Neural progenitor cell (in vitro differentiated cells): ENCODE results near the gene PANK3. TPM values are rescaled to one million over a fixed set of nuclear protein-coding genes. Genes with fewer than 3 reads are reported as not detected.

ENCODE experiments used
- DNase-seq: peaks from one replicate; pipeline ENCODE4 v3.0.0-alpha.2; 2016; ENCODE audit warnings: low spot score
- H2AFZ ChIP-seq: fragments of 200-600 bp; sonication (generic); replicated peaks from 2 replicates; pipeline ENCODE4 v1.6.1; 2016; ENCODE audit warnings: antibody characterized with exemption
- H3F3A ChIP-seq: fragments of 200-600 bp; sonication (generic); 2 replicates; pipeline ENCODE4 v1.6.1; 2016; ENCODE audit warnings: antibody characterized with exemption, low read depth
- H3K27ac ChIP-seq: fragments of 200-600 bp; sonication (generic); 2 replicates; pipeline ENCODE4 v1.5.1; 2016; ENCODE audit warnings: mild to moderate bottlenecking
- H3K27me3 ChIP-seq: fragments of 200-600 bp; sonication (generic); 2 replicates; pipeline ENCODE4 v1.6.1; 2016; ENCODE audit warnings: mild to moderate bottlenecking, moderate library complexity
- H3K36me3 ChIP-seq: fragments of 200-600 bp; sonication (generic); 2 replicates; pipeline ENCODE4 v1.5.1; 2016
- H3K4me1 ChIP-seq: fragments of 200-600 bp; sonication (generic); 2 replicates; pipeline ENCODE4 v1.6.1; 2016; ENCODE audit warnings: mixed run types
- H3K4me2 ChIP-seq: fragments of 200-600 bp; sonication (generic); 2 replicates; pipeline ENCODE4 v1.6.1; 2016
- H3K4me3 ChIP-seq: fragments of 200-600 bp; sonication (generic); 2 replicates; pipeline ENCODE4 v1.5.1; 2016
- H3K79me2 ChIP-seq: fragments of 200-600 bp; sonication (generic); 2 replicates; pipeline ENCODE4 v1.6.1; 2016; ENCODE audit warnings: low read depth
- H3K9ac ChIP-seq: fragments of 200-600 bp; sonication (generic); 2 replicates; pipeline ENCODE4 v1.6.1; 2016
- H3K9me3 ChIP-seq: fragments of 200-600 bp; sonication (generic); 2 replicates; pipeline ENCODE4 v1.5.1; 2016; ENCODE audit warnings: low read depth
- H4K20me1 ChIP-seq: fragments of 200-600 bp; sonication (generic); 2 replicates; pipeline ENCODE4 v1.6.1; 2016; ENCODE audit warnings: low read depth
- H3K27ac Mint-ChIP-seq: 3 replicates; pipeline ENCODE4 v1.8.0; 2021; ENCODE audit warnings: mixed read lengths
- H3K27me3 Mint-ChIP-seq: 2 replicates; pipeline ENCODE4 v1.8.0; 2022; ENCODE audit warnings: low read depth, mild to moderate bottlenecking, inconsistent platforms, moderate library complexity, mixed read lengths; ENCODE audit not compliant: insufficient read depth
- H3K36me3 Mint-ChIP-seq: 3 replicates; pipeline ENCODE4 v1.8.0; 2021; ENCODE audit warnings: mixed read lengths
- H3K4me1 Mint-ChIP-seq: 3 replicates; pipeline ENCODE4 v1.8.0; 2021; ENCODE audit warnings: mixed read lengths
- H3K4me3 Mint-ChIP-seq: 3 replicates; pipeline ENCODE4 v1.8.0; 2021; ENCODE audit warnings: mild to moderate bottlenecking, moderate library complexity, mixed read lengths
- H3K9me3 Mint-ChIP-seq: 3 replicates; pipeline ENCODE4 v1.8.0; 2020; ENCODE audit warnings: mixed read lengths
- EZH2 ChIP-seq: fragments of 200-600 bp; sonication (generic); IDR thresholded peaks from 2 replicates; pipeline ENCODE4 v1.6.1; 2017; ENCODE audit warnings: antibody characterized with exemption, mild to moderate bottlenecking, moderate library complexity
- EZH2phosphoT487 ChIP-seq: fragments of 200-600 bp; sonication (generic); IDR thresholded peaks from 2 replicates; pipeline ENCODE4 v1.6.1; 2017; ENCODE audit warnings: antibody characterized with exemption
- total RNA-seq: library from RNA; depleted of rRNA; stranded (reverse); fragments of >200 nt; gene quantifications from 2 replicates; pipeline ENCODE4 v1.2.3, GENCODE V29; 2015; ENCODE audit warnings: low replicate concordance
- TF ChIP-seq, protein P1 (sequence below): fragments of 200-600 bp; sonication (generic); IDR thresholded peaks from 2 replicates; pipeline ENCODE4 v1.5.1; 2017; ENCODE audit warnings: antibody characterized with exemption, mild to moderate bottlenecking

The PANK3 gene
- total RNA-seq, 1 donor from 2014 or later, result 117 TPM

DNA sequence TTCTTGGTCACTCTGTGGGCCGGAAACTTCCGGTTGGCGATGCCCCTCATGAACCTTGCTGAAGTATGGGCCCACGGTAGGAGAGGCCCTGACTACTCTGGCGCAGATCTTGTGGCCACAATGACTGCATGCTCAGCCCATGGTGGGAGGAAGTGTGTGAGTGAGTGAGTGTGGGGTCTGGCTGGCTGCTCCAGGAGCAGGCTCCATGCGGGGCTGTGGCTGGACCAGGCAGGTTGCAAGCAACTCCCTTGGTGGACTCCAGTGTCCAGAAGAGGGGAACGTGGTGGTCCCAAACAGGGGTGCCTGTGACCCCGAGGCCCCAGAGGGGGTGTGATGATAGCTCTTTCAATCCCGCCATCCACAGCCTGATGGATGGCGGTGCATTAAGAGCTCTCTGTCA, 35.5 kb upstream of the PANK3 start:
- DNase-seq, result no peak
- H3K9me3 ChIP-seq, result no peaks in the 10 kb centered on the region
- H3K4me1 ChIP-seq, result no peaks in the 10 kb centered on the region
- H4K20me1 ChIP-seq, result no peaks in the 10 kb centered on the region
- H3K27me3 Mint-ChIP-seq, result no peaks in the 10 kb centered on the region
- H3K27me3 ChIP-seq, result no peaks in the 10 kb centered on the region
- H3K9me3 Mint-ChIP-seq, result no peaks in the 10 kb centered on the region
- H3K36me3 ChIP-seq, result no peaks in the 10 kb centered on the region
- H3K27ac Mint-ChIP-seq, result no peak overlapping the region
- H3K4me3 ChIP-seq, result no peak overlapping the region
- TF ChIP-seq, protein P1, sequence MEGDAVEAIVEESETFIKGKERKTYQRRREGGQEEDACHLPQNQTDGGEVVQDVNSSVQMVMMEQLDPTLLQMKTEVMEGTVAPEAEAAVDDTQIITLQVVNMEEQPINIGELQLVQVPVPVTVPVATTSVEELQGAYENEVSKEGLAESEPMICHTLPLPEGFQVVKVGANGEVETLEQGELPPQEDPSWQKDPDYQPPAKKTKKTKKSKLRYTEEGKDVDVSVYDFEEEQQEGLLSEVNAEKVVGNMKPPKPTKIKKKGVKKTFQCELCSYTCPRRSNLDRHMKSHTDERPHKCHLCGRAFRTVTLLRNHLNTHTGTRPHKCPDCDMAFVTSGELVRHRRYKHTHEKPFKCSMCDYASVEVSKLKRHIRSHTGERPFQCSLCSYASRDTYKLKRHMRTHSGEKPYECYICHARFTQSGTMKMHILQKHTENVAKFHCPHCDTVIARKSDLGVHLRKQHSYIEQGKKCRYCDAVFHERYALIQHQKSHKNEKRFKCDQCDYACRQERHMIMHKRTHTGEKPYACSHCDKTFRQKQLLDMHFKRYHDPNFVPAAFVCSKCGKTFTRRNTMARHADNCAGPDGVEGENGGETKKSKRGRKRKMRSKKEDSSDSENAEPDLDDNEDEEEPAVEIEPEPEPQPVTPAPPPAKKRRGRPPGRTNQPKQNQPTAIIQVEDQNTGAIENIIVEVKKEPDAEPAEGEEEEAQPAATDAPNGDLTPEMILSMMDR, result no peak
- TF ChIP-seq EZH2 (no peak), EZH2phosphoT487 (no peak)
- peaks cover 8% of the 10 kb centered on the region for H3K4me1 Mint-ChIP-seq
- H3K79me2 ChIP-seq, result no peaks in the 10 kb centered on the region
- no peak overlapping the region for H3K4me3 Mint-ChIP-seq
- no peaks in the 10 kb centered on the region for H3F3A ChIP-seq
- no peak overlapping the region for H3K4me2 ChIP-seq
- H3K27ac ChIP-seq, result no peak overlapping the region
- no peaks in the 10 kb centered on the region for H3K36me3 Mint-ChIP-seq
- H2AFZ ChIP-seq, result no peak overlapping the region
- H3K9ac ChIP-seq, result no peak overlapping the region

DNA sequence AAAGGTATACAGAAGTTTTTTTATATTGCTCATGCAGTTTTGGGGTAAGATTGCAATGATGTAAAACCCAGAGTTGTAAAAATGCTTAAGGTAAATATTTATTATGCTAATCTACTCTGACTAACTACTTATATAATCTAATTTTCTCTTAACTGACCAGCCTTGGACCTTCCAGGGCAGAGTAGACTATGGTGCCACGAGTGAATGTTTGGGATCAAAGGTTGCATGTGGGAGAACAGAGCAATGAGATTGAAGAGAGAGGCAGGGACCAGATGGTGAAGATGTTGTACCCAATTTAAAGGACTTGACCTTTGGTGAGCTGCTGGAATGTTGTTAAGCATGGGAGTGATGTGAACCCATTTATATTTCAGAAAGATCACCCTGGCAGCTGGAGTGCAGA, 34.8 kb upstream of the PANK3 start:
- TF ChIP-seq, protein P1, result no peak
- TF ChIP-seq EZH2 (no peak), EZH2phosphoT487 (no peak)
- Histone ChIP-seq H3F3A (no peaks in the 10 kb centered on the region), H3K27ac (no peak overlapping the region), H2AFZ (no peak overlapping the region), H3K9me3 (no peaks in the 10 kb centered on the region), H3K79me2 (no peaks in the 10 kb centered on the region), H3K36me3 (no peaks in the 10 kb centered on the region), H4K20me1 (no peaks in the 10 kb centered on the region), H3K27me3 (no peaks in the 10 kb centered on the region), H3K4me1 (no peaks in the 10 kb centered on the region), H3K9ac (no peak overlapping the region), H3K4me3 (no peak overlapping the region), H3K4me2 (no peak overlapping the region)
- DNase-seq, result no peak
- no peak overlapping the region for H3K4me3 Mint-ChIP-seq
- H3K36me3 Mint-ChIP-seq, result no peaks in the 10 kb centered on the region
- H3K27me3 Mint-ChIP-seq, result no peaks in the 10 kb centered on the region
- H3K9me3 Mint-ChIP-seq, result no peaks in the 10 kb centered on the region
- H3K4me1 Mint-ChIP-seq, result peaks cover 8% of the 10 kb centered on the region
- no peak overlapping the region for H3K27ac Mint-ChIP-seq

DNA sequence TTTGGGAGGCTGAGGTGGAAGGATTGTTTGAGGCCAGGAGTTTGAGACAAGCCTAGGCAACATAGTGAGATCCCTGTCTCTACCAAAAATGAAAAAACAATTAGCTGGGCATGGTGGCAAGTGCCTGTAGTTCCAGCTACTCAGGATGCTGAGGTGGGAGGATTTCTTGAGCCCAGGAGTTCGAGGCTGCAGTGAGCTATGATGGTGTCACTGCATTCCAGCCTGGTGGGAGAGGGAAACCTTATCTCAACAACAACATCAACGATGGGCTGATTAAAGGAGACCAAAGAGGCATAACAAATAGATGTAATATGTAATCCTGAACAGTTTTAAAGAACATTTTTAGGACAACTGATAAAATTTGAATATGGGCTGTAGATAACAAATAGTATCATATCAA, 34.2 kb upstream of the PANK3 start:
- Histone ChIP-seq H3K9me3 (no peaks in the 10 kb centered on the region), H2AFZ (no peak overlapping the region), H3K9ac (no peak overlapping the region), H3K36me3 (no peaks in the 10 kb centered on the region), H3K4me2 (no peak overlapping the region), H3K79me2 (no peaks in the 10 kb centered on the region), H3K27ac (no peak overlapping the region), H3K4me1 (no peaks in the 10 kb centered on the region), H4K20me1 (no peaks in the 10 kb centered on the region), H3F3A (no peaks in the 10 kb centered on the region), H3K27me3 (no peaks in the 10 kb centered on the region), H3K4me3 (no peak overlapping the region)
- DNase-seq, result no peak
- Mint-ChIP-seq H3K27ac (no peak overlapping the region), H3K9me3 (no peaks in the 10 kb centered on the region), H3K4me1 (peaks cover 8% of the 10 kb centered on the region), H3K4me3 (no peak overlapping the region), H3K27me3 (no peaks in the 10 kb centered on the region), H3K36me3 (no peaks in the 10 kb centered on the region)
- TF ChIP-seq, protein P1, result no peak
- TF ChIP-seq EZH2phosphoT487 (no peak), EZH2 (no peak)

DNA sequence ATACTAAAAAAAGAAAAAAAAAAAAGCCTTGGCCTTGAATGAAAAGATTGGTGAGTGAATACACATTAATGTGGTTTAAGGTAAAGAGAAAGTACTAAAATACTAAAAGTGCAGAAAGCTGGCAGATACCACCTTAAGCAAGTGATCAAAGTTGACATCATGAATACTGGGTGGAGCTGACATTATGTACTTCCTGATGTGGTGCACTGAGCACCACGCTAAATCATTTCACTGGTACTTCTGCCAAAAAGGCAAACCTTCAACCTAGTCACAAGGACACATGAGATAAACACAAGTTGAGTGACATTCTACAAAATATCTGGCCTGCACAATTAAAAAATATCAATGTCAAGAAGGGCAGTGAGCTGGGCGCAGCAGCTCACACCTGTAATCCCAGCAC, 33.8 kb upstream of the PANK3 start:
- Histone ChIP-seq H3K9ac (no peak overlapping the region), H2AFZ (no peak overlapping the region), H3K27ac (no peak overlapping the region), H3K4me1 (no peaks in the 10 kb centered on the region), H3K79me2 (no peaks in the 10 kb centered on the region), H3K27me3 (no peaks in the 10 kb centered on the region), H3F3A (no peaks in the 10 kb centered on the region), H3K9me3 (no peaks in the 10 kb centered on the region), H4K20me1 (no peaks in the 10 kb centered on the region), H3K4me3 (no peak overlapping the region), H3K36me3 (no peaks in the 10 kb centered on the region), H3K4me2 (no peak overlapping the region)
- DNase-seq, result no peak
- H3K9me3 Mint-ChIP-seq, result no peaks in the 10 kb centered on the region
- H3K4me1 Mint-ChIP-seq, result peaks cover 8% of the 10 kb centered on the region
- H3K4me3 Mint-ChIP-seq, result no peak overlapping the region
- H3K27me3 Mint-ChIP-seq, result no peaks in the 10 kb centered on the region
- TF ChIP-seq, protein P1, result no peak
- TF ChIP-seq EZH2, result no peak
- no peak for TF ChIP-seq EZH2phosphoT487
- no peaks in the 10 kb centered on the region for H3K36me3 Mint-ChIP-seq
- H3K27ac Mint-ChIP-seq, result no peak overlapping the region
